CD8-positive, alpha-beta memory T cell (primary cell): ENCODE measurements around the gene NEDD4L. TPM values are rescaled to one million over a fixed set of nuclear protein-coding genes. Genes with fewer than 3 reads are reported as not detected.
A peak's percentile ranks its signal among the peaks of the same experiment; 100 is the strongest.

Experiments used
- CTCF ChIA-PET: fragments of 350-600 bp; sonication (Branson Sonifier 250); formaldehyde crosslinking; loops from one replicate; lab custom pipeline; 2021; ENCODE audit warnings: antibody characterized with exemption; lab: Charles Lee
- POLR2A ChIA-PET: fragments of 350-600 bp; sonication (Branson Sonifier 250); formaldehyde crosslinking; loops from one replicate; lab custom pipeline; 2021; ENCODE audit warnings: antibody characterized with exemption; lab: Charles Lee
- DNase-seq, 5 donors: peaks; one replicate each; pipeline versions ENCODE4 v3.0.0 to v3.0.0-alpha.2; 2020 to 2022; ENCODE audit warnings: mixed read lengths in 1 of 5
- H3K27ac ChIP-seq: one replicate; pipeline ENCODE4 v1.7.0; 2013; ENCODE audit warnings: low read depth, mild to moderate bottlenecking, low read length, moderate library complexity
- H3K27me3 ChIP-seq: 2 replicates; pipeline ENCODE4 v1.7.0; 2013; ENCODE audit warnings: low read length, mild to moderate bottlenecking; ENCODE audit not compliant: insufficient read depth, poor library complexity, severe bottlenecking
- H3K36me3 ChIP-seq: 2 replicates; pipeline ENCODE4 v1.7.0; 2013; ENCODE audit warnings: mild to moderate bottlenecking, low read length, moderate library complexity; ENCODE audit not compliant: insufficient read depth
- H3K4me1 ChIP-seq: 2 replicates; pipeline ENCODE4 v1.7.0; 2013; ENCODE audit warnings: mild to moderate bottlenecking, low read length, moderate library complexity; ENCODE audit not compliant: insufficient read depth
- H3K4me3 ChIP-seq: 2 replicates; pipeline ENCODE4 v1.7.0; 2013; ENCODE audit warnings: mild to moderate bottlenecking, low read length
- H3K9me3 ChIP-seq: 2 replicates; pipeline ENCODE4 v1.7.0; 2013; ENCODE audit warnings: mild to moderate bottlenecking, low read length
- H3K27ac Mint-ChIP-seq, 8 donors: one replicate each; pipeline ENCODE4 v1.8.0; 2020 to 2021; ENCODE audit warnings: mixed read lengths in 8 of 8, mild to moderate bottlenecking in 6 of 8, inconsistent platforms in 3 of 8, moderate library complexity in 3 of 8
- H3K27me3 Mint-ChIP-seq, 2 donors: one replicate each; pipeline ENCODE4 v1.8.0; 2020 to 2021; ENCODE audit warnings: mixed read lengths in 2 of 2, mild to moderate bottlenecking in 1 of 2, moderate library complexity in 1 of 2
- H3K36me3 Mint-ChIP-seq, 3 donors: one replicate each; pipeline ENCODE4 v1.8.0; 2020 to 2021; ENCODE audit warnings: mixed read lengths in 3 of 3, inconsistent platforms in 1 of 3, mild to moderate bottlenecking in 1 of 3
- H3K4me1 Mint-ChIP-seq, 3 donors: one replicate each; pipeline ENCODE4 v1.8.0; 2020 to 2021; ENCODE audit warnings: mixed read lengths in 3 of 3, inconsistent platforms in 1 of 3, mild to moderate bottlenecking in 1 of 3
- H3K4me3 Mint-ChIP-seq, 7 donors: one replicate each; pipeline ENCODE4 v1.8.0; 2020 to 2021; ENCODE audit warnings: mixed read lengths in 7 of 7, mild to moderate bottlenecking in 6 of 7, moderate library complexity in 4 of 7, inconsistent platforms in 2 of 7
- H3K9me3 Mint-ChIP-seq, 5 donors: one replicate each; pipeline ENCODE4 v1.8.0; 2020 to 2022; ENCODE audit warnings: mixed read lengths in 5 of 5, mild to moderate bottlenecking in 3 of 5, moderate library complexity in 2 of 5, inconsistent platforms in 1 of 5
- polyA plus RNA-seq: library from polyadenylated mRNA; unstranded; fragments of 300-500 nt; fragmentation: Illumina TruSeq; gene quantifications from one replicate; pipeline ENCODE4 v1.2.3, GENCODE V29; 2021
- total RNA-seq, 2 experiments: library from RNA; stranded (reverse); gene quantifications; one replicate each; pipeline ENCODE4 v1.2.3, GENCODE V29; 2021

Gene NEDD4L
- total and polyA plus RNA-seq, 3 experiments from 2014 or later: 1.4 to 4.1 (median 3.0) TPM

- no peaks in the 10 kb centered on the region for H3K9me3 Mint-ChIP-seq
- peak overlapping the region; percentile 56 for H3K4me3 ChIP-seq
- peaks cover 12% of the 10 kb centered on the region for H3K4me1 ChIP-seq
- peak overlapping the region; percentile 82 to 97 (median 89) for H3K4me3 Mint-ChIP-seq
- H3K27me3 Mint-ChIP-seq: peaks cover 12 to 44% of the 10 kb centered on the region in 2 donors
- CTCF ChIA-PET: interaction anchor here (0.9 kb wide), 2 partner anchors 11 to 77 kb away, joined by 3 read pairs; no protein-coding TSS in a partner anchor
- H3K9me3 ChIP-seq: no peaks in the 10 kb centered on the region
- peaks cover 23 to 37% (median 28%) of the 10 kb centered on the region in 3 donors for H3K4me1 Mint-ChIP-seq
- H3K27ac Mint-ChIP-seq: peak overlapping the region in 4 of 8 donors; percentile 20 to 84 (median 54)
- peak overlapping the region; percentile 16 for H3K27ac ChIP-seq
- peaks cover 0 to 2% (median 1%) of the 10 kb centered on the region in 3 donors for H3K36me3 Mint-ChIP-seq
- no peaks in the 10 kb centered on the region for H3K36me3 ChIP-seq
- no peaks in the 10 kb centered on the region for H3K27me3 ChIP-seq
- peak; percentile 28 to 57 (median 34) for DNase-seq
- POLR2A ChIA-PET: no interaction called here
Observed at GRCh38 chr18:58044370-58045241, 580 bp downstream of the NEDD4L start.

- DNase-seq: peak in 4 of 5 donors; percentile 3 to 42 (median 8)
- Mint-ChIP-seq H3K4me1 (peaks cover 23 to 37% (median 28%) of the 10 kb centered on the region in 3 donors), H3K4me3 (peak overlapping the region; percentile 82 to 97 (median 89)), H3K27me3 (peaks cover 12 to 41% of the 10 kb centered on the region in 2 donors), H3K36me3 (peaks cover 0 to 2% (median 1%) of the 10 kb centered on the region in 3 donors), H3K27ac (peak overlapping the region in 6 of 8 donors; percentile 20 to 84 (median 80)), H3K9me3 (no peaks in the 10 kb centered on the region)
- H3K27me3 ChIP-seq: no peaks in the 10 kb centered on the region
- CTCF ChIA-PET: interaction anchor here (0.9 kb wide), 2 partner anchors 11 to 77 kb away, joined by 3 read pairs; no protein-coding TSS in a partner anchor
- H3K4me3 ChIP-seq: peak overlapping the region; percentile 56
- no peaks in the 10 kb centered on the region for H3K36me3 ChIP-seq
- POLR2A ChIA-PET: no interaction called here
- H3K4me1 ChIP-seq: peaks cover 12% of the 10 kb centered on the region
- H3K27ac ChIP-seq: peak overlapping the region; percentile 16
- no peaks in the 10 kb centered on the region for H3K9me3 ChIP-seq
Observed at GRCh38 chr18:58045242-58046092, 1.4 kb downstream of the NEDD4L start.

GRCh38 chr18:58046093-58046793, 2.2 kb downstream of the NEDD4L start:
- no peaks in the 10 kb centered on the region for H3K27me3 ChIP-seq
- H3K27ac ChIP-seq: no peak overlapping the region
- H3K9me3 ChIP-seq: no peaks in the 10 kb centered on the region
- peak overlapping the region; percentile 56 for H3K4me3 ChIP-seq
- H3K4me3 Mint-ChIP-seq: peak overlapping the region; percentile 82 to 97 (median 89)
- H3K36me3 ChIP-seq: no peaks in the 10 kb centered on the region
- H3K9me3 Mint-ChIP-seq: no peaks in the 10 kb centered on the region
- DNase-seq: no peak
- H3K27me3 Mint-ChIP-seq: peaks cover 9 to 34% of the 10 kb centered on the region in 2 donors
- peaks cover 23 to 37% (median 28%) of the 10 kb centered on the region in 3 donors for H3K4me1 Mint-ChIP-seq
- peaks cover 12% of the 10 kb centered on the region for H3K4me1 ChIP-seq
- H3K36me3 Mint-ChIP-seq: peaks cover 0 to 2% (median 1%) of the 10 kb centered on the region in 3 donors
- peak overlapping the region in 2 of 8 donors; percentile 81 to 84 for H3K27ac Mint-ChIP-seq
- CTCF ChIA-PET: no interaction called here
- POLR2A ChIA-PET: no interaction called here

GRCh38 chr18:58046794-58047555, 2.9 kb downstream of the NEDD4L start:
- POLR2A ChIA-PET: no interaction called here
- H3K27ac ChIP-seq: no peak overlapping the region
- H3K27me3 Mint-ChIP-seq: peaks cover 9 to 34% of the 10 kb centered on the region in 2 donors
- CTCF ChIA-PET: no interaction called here
- peaks cover 0 to 2% (median 1%) of the 10 kb centered on the region in 3 donors for H3K36me3 Mint-ChIP-seq
- no peak overlapping the region for H3K27ac Mint-ChIP-seq
- no peak for DNase-seq
- peak overlapping the region in 3 of 7 donors; percentile 14 to 89 (median 83) for H3K4me3 Mint-ChIP-seq
- no peaks in the 10 kb centered on the region for H3K9me3 ChIP-seq
- H3K4me1 Mint-ChIP-seq: peaks cover 25 to 32% (median 29%) of the 10 kb centered on the region in 3 donors
- H3K4me3 ChIP-seq: no peak overlapping the region
- H3K9me3 Mint-ChIP-seq: no peaks in the 10 kb centered on the region
- H3K27me3 ChIP-seq: no peaks in the 10 kb centered on the region
- H3K36me3 ChIP-seq: no peaks in the 10 kb centered on the region
- H3K4me1 ChIP-seq: peaks cover 12% of the 10 kb centered on the region

- Histone ChIP-seq H3K9me3 (no peaks in the 10 kb centered on the region), H3K27me3 (no peaks in the 10 kb centered on the region), H3K27ac (no peak overlapping the region), H3K4me3 (no peak overlapping the region), H3K4me1 (peaks cover 12% of the 10 kb centered on the region), H3K36me3 (no peaks in the 10 kb centered on the region)
- DNase-seq: no peak
- Mint-ChIP-seq H3K36me3 (peaks cover 0 to 2% (median 1%) of the 10 kb centered on the region in 3 donors), H3K27ac (no peak overlapping the region), H3K27me3 (peaks cover 9 to 30% of the 10 kb centered on the region in 2 donors), H3K9me3 (no peaks in the 10 kb centered on the region), H3K4me1 (peaks cover 25 to 30% (median 28%) of the 10 kb centered on the region in 3 donors), H3K4me3 (peak overlapping the region in 1 of 7 donors; percentile 83)
- POLR2A ChIA-PET: no interaction called here
- CTCF ChIA-PET: no interaction called here
Observed at GRCh38 chr18:58047556-58047882, 3.5 kb downstream of the NEDD4L start.

- Mint-ChIP-seq H3K27me3 (peaks cover 8 to 25% of the 10 kb centered on the region in 2 donors), H3K36me3 (peaks cover 0 to 2% (median 1%) of the 10 kb centered on the region in 3 donors), H3K4me1 (peaks cover 20 to 24% (median 22%) of the 10 kb centered on the region in 3 donors), H3K9me3 (no peaks in the 10 kb centered on the region), H3K27ac (no peak overlapping the region), H3K4me3 (peak overlapping the region in 1 of 7 donors; percentile 22)
- Histone ChIP-seq H3K27me3 (no peaks in the 10 kb centered on the region), H3K4me1 (peaks cover 5% of the 10 kb centered on the region), H3K36me3 (no peaks in the 10 kb centered on the region), H3K9me3 (no peaks in the 10 kb centered on the region), H3K4me3 (no peak overlapping the region), H3K27ac (no peak overlapping the region)
- POLR2A ChIA-PET: no interaction called here
- CTCF ChIA-PET: no interaction called here
- no peak for DNase-seq
Observed at GRCh38 chr18:58048081-58048642, 4.1 kb downstream of the NEDD4L start.
